ENCODE results near the gene MAST1.

DNA sequence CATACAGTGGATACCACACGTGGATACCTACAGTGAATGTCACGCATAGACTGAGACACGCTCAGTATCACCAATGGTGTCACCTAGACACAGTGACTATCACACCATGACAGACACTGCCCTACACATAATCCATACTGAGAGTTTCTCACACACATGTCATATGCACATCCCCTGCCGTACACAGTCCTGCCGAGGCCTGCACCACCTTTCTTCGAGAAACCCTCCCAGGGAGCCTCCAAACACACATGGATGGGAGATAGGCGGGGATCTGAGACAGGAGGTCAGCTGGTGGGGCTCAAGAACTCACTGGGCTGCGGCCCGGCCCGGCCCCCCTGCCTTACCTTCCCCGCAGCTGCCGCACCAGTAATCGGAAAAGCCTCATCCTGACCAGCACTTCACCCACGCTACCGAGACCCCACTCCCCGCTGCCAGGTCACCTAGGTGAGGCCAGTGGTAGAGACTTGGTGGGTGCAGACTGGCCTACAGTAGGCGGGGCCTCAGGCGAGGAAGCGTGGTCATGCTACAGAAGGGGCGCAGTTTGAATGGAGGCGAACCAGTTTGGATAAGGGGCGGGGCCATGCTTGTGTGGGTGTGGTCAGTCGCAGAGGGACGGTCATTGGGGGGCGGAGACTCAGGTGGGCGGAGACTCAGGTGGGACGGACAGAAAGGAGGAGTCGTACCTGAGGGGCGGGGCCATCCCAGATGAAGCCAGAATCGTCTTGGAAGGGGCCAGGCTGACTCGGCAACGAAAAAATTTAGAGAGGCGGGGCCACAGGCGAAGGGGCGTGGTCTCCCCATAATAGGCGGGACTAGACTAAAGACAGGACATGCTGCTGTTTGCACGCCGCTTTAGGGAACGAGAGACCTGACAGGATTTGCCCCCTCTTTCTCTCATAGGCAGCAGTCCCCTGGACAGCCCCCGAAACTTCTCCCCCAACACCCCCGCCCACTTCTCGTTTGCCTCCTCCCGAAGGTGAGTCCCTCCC is 2.1 kb downstream of the MAST1 start:
- no peak for TF ChIP-seq POLR2A (IDR thresholded peaks at IDR 0.05)
- TF ChIP-seq, protein P1, sequence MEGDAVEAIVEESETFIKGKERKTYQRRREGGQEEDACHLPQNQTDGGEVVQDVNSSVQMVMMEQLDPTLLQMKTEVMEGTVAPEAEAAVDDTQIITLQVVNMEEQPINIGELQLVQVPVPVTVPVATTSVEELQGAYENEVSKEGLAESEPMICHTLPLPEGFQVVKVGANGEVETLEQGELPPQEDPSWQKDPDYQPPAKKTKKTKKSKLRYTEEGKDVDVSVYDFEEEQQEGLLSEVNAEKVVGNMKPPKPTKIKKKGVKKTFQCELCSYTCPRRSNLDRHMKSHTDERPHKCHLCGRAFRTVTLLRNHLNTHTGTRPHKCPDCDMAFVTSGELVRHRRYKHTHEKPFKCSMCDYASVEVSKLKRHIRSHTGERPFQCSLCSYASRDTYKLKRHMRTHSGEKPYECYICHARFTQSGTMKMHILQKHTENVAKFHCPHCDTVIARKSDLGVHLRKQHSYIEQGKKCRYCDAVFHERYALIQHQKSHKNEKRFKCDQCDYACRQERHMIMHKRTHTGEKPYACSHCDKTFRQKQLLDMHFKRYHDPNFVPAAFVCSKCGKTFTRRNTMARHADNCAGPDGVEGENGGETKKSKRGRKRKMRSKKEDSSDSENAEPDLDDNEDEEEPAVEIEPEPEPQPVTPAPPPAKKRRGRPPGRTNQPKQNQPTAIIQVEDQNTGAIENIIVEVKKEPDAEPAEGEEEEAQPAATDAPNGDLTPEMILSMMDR (IDR thresholded peaks at IDR 0.05), result no peak

Measured in adrenal gland (tissue), 5 donors.